ENCODE measurements around the gene KRT83. TPM values are rescaled to one million over a fixed set of nuclear protein-coding genes. Genes with fewer than 3 reads are reported as not detected.
A peak's percentile ranks its signal among the peaks of the same experiment; 100 is the strongest.

The KRT83 gene
- polyA plus RNA-seq, 2 of the 4 experiments (the other 2 are of a cell fraction) = 20.4 to 44.8 TPM

DNA sequence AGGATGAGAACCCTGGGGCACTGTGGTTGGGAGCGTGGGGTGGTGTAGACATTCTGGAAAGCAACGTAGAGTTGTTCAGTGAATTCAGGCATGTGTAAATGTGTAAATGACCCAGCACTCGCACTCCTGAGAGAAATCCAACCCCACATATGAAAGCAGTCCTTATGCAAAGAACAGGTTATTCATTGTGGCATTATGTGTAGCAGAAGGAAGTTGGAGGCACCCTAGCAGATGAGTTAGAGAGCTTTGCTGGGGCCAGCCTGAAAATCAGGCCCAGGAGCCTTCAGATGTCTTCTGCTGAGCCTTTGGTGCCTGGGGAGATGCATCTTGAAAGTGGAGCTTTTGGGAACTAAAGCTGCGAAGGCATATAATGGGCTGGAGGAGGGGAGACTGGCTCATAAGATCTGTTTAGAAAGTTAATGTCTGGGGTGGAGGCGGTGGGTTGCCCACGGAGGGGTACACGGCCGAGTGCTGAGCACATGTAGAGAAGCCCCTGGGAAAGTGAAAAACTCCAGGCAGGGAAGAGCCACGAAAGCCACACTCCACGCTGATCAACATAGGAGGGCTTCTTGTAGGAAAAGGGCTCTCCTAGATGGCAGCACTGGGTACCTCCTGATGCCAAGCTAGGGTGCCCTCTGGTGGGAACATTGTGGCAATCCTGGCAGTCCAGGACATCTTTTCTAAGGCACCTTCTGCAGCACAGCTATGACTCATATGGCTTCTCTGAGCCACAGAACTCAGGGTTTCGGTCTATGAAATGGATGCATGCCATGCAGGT lies 6.0 kb upstream of the KRT83 start (continued):
- TF ChIP-seq, protein P1, sequence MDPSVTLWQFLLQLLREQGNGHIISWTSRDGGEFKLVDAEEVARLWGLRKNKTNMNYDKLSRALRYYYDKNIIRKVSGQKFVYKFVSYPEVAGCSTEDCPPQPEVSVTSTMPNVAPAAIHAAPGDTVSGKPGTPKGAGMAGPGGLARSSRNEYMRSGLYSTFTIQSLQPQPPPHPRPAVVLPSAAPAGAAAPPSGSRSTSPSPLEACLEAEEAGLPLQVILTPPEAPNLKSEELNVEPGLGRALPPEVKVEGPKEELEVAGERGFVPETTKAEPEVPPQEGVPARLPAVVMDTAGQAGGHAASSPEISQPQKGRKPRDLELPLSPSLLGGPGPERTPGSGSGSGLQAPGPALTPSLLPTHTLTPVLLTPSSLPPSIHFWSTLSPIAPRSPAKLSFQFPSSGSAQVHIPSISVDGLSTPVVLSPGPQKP (IDR thresholded peaks at IDR 0.05; ENCODE audit: low read depth, low read length) = no peak
- no peak for TF ChIP-seq ZSCAN20 (CRISPR knock-in tag; IDR thresholded peaks at IDR 0.05)
- TF ChIP-seq MAFK (IDR thresholded peaks at IDR 0.05; ENCODE audit: partially characterized antibody) = no peak
- no peak; the same call in 1 of the 2 replicates for TF ChIP-seq HOXB5 (CRISPR knock-in tag; IDR thresholded peaks at IDR 0.05)
- no peak for TF ChIP-seq BHLHE40 (IDR thresholded peaks at IDR 0.05; ENCODE audit: low read depth, low read length)
- TF ChIP-seq HDAC2 (IDR thresholded peaks at IDR 0.05) = no peak
- no peak for TF ChIP-seq CHD4 (IDR thresholded peaks at IDR 0.05; ENCODE audit: borderline replicate concordance)
- TF ChIP-seq NR3C1 (IDR thresholded peaks at IDR 0.05) = no peak
- no peak for TF ChIP-seq POLR2AphosphoS2 (conservative IDR thresholded peaks at IDR 0.05; ENCODE audit: low read length)
- no peak for TF ChIP-seq HEYL (CRISPR knock-in tag; IDR thresholded peaks at IDR 0.05)
- TF ChIP-seq TP53 (CRISPR knock-in tag; IDR thresholded peaks at IDR 0.05) = peak; percentile 78
- peak; percentile 82 for TF ChIP-seq HOXB13 (CRISPR knock-in tag; IDR thresholded peaks at IDR 0.05; ENCODE audit: low read depth)
- TF ChIP-seq, protein P2, sequence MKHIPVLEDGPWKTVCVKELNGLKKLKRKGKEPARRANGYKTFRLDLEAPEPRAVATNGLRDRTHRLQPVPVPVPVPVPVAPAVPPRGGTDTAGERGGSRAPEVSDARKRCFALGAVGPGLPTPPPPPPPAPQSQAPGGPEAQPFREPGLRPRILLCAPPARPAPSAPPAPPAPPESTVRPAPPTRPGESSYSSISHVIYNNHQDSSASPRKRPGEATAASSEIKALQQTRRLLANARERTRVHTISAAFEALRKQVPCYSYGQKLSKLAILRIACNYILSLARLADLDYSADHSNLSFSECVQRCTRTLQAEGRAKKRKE (CRISPR knock-in tag; IDR thresholded peaks at IDR 0.05; ENCODE audit: low read depth) = no peak
- TF ChIP-seq, protein P3, sequence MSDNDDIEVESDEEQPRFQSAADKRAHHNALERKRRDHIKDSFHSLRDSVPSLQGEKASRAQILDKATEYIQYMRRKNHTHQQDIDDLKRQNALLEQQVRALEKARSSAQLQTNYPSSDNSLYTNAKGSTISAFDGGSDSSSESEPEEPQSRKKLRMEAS (IDR thresholded peaks at IDR 0.05) = peak; percentile 85
- no peak for TF ChIP-seq KDM1A (IDR thresholded peaks at IDR 0.05; ENCODE audit: low read depth)
- TF ChIP-seq SMC3 (IDR thresholded peaks at IDR 0.05) = peak; percentile 99
- TF ChIP-seq JUN (IDR thresholded peaks at IDR 0.05) = peak in 1 of 2 experiments; percentile 59; a peak in 2 of 5 replicates
- TF ChIP-seq CBX8 (IDR thresholded peaks at IDR 0.05) = no peak
- TF ChIP-seq SREBF2 (IDR thresholded peaks at IDR 0.05) = no peak
- TF ChIP-seq EHF (CRISPR knock-in tag; IDR thresholded peaks at IDR 0.05) = peak; percentile 68; the same call in 1 of the 2 replicates
- peak; percentile 86 for TF ChIP-seq ZFP36 (IDR thresholded peaks at IDR 0.05; ENCODE audit: borderline replicate concordance, partially characterized antibody)
- no peak for TF ChIP-seq CBX2 (IDR thresholded peaks at IDR 0.05; ENCODE audit: borderline replicate concordance, low read depth)
- TF ChIP-seq, protein P4, sequence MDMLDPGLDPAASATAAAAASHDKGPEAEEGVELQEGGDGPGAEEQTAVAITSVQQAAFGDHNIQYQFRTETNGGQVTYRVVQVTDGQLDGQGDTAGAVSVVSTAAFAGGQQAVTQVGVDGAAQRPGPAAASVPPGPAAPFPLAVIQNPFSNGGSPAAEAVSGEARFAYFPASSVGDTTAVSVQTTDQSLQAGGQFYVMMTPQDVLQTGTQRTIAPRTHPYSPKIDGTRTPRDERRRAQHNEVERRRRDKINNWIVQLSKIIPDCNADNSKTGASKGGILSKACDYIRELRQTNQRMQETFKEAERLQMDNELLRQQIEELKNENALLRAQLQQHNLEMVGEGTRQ (IDR thresholded peaks at IDR 0.05) = no peak
- TF ChIP-seq RCOR1 (IDR thresholded peaks at IDR 0.05; ENCODE audit: low read depth, low read length) = 0 out of 2 replicates have a peak, but pooled peaks have one; percentile 15
- TF ChIP-seq TFCP2L1 (CRISPR knock-in tag; IDR thresholded peaks at IDR 0.05) = no peak
- TF ChIP-seq RARB (CRISPR knock-in tag; IDR thresholded peaks at IDR 0.05) = no peak
- TF ChIP-seq, protein P5, sequence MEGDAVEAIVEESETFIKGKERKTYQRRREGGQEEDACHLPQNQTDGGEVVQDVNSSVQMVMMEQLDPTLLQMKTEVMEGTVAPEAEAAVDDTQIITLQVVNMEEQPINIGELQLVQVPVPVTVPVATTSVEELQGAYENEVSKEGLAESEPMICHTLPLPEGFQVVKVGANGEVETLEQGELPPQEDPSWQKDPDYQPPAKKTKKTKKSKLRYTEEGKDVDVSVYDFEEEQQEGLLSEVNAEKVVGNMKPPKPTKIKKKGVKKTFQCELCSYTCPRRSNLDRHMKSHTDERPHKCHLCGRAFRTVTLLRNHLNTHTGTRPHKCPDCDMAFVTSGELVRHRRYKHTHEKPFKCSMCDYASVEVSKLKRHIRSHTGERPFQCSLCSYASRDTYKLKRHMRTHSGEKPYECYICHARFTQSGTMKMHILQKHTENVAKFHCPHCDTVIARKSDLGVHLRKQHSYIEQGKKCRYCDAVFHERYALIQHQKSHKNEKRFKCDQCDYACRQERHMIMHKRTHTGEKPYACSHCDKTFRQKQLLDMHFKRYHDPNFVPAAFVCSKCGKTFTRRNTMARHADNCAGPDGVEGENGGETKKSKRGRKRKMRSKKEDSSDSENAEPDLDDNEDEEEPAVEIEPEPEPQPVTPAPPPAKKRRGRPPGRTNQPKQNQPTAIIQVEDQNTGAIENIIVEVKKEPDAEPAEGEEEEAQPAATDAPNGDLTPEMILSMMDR (IDR thresholded peaks at IDR 0.05) = peak; percentile 100
- no peak for TF ChIP-seq NPAS2 (CRISPR knock-in tag; IDR thresholded peaks at IDR 0.05; ENCODE audit: borderline replicate concordance)
- TF ChIP-seq, protein P6, sequence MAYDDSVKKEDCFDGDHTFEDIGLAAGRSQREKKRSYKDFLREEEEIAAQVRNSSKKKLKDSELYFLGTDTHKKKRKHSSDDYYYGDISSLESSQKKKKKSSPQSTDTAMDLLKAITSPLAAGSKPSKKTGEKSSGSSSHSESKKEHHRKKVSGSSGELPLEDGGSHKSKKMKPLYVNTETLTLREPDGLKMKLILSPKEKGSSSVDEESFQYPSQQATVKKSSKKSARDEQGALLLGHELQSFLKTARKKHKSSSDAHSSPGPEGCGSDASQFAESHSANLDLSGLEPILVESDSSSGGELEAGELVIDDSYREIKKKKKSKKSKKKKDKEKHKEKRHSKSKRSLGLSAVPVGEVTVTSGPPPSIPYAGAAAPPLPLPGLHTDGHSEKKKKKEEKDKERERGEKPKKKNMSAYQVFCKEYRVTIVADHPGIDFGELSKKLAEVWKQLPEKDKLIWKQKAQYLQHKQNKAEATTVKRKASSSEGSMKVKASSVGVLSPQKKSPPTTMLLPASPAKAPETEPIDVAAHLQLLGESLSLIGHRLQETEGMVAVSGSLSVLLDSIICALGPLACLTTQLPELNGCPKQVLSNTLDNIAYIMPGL (CRISPR knock-in tag; IDR thresholded peaks at IDR 0.05; ENCODE audit: borderline replicate concordance) = no peak
- TF ChIP-seq PHF8 (IDR thresholded peaks at IDR 0.05; ENCODE audit: borderline replicate concordance, low read depth) = no peak
- TF ChIP-seq RFX5 (IDR thresholded peaks at IDR 0.05) = no peak
- TF ChIP-seq GATA3 (IDR thresholded peaks at IDR 0.05; ENCODE audit: borderline replicate concordance) = no peak; the same call in 1 of the 2 replicates
